Right renal cortex interstitium (tissue), 3 donors: Measurements from ENCODE around the gene DRC7. TPM values are rescaled to one million over a fixed set of nuclear protein-coding genes. Genes with fewer than 3 reads are reported as not detected.
"Not testable (repeated sequence)": the region's sequence is repeated elsewhere in the genome, so short reads cannot be mapped to it uniquely, and the experiment has no call there.

Experiments
- DNase-seq, 3 donors: peaks; one replicate each; pipeline ENCODE4 v3.0.0-alpha.2; 2013; ENCODE audit warnings: low read depth in 3 of 3, low spot score in 2 of 3
- polyA plus RNA-seq, 3 donors: library from polyadenylated mRNA; unstranded; fragments of 120-200 nt; gene quantifications; one replicate each; pipeline ENCODE4 v1.2.1, GENCODE V29; 2013; ENCODE audit not compliant: insufficient read length in 3 of 3

The DRC7 gene
- polyA plus RNA-seq, 3 donors = 2.3 to 3.9 (median 2.8) TPM

DNA sequence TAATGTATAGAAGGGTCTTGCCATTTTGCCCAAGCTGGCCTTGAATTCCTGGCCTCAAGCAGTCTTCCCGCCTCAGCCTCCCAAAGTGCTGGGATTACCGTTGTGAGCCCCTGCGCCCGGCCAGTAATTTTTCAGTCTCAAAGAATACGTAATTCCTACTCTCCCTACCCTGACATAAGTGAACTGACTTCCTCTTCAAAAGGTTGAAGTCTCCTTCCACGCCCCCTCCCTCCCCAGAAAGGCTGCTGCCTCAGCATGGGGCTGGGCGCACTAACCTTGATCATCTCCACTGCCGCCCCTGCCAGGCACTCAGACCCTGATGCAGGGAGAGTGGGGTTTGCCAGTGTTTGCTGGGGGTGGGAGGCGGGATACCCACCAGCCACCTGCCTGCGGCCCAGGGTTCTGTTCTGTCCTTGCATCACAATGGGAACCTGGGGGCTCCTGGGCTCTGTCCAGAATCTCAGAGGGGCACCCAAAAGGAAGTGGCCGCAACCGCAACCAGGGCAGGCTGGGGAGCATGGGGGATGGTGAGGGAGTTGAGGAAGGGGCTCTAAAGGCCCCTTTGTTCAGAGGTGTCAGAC, 80.2 kb downstream of the DRC7 start:
- no peak for DNase-seq

DNA sequence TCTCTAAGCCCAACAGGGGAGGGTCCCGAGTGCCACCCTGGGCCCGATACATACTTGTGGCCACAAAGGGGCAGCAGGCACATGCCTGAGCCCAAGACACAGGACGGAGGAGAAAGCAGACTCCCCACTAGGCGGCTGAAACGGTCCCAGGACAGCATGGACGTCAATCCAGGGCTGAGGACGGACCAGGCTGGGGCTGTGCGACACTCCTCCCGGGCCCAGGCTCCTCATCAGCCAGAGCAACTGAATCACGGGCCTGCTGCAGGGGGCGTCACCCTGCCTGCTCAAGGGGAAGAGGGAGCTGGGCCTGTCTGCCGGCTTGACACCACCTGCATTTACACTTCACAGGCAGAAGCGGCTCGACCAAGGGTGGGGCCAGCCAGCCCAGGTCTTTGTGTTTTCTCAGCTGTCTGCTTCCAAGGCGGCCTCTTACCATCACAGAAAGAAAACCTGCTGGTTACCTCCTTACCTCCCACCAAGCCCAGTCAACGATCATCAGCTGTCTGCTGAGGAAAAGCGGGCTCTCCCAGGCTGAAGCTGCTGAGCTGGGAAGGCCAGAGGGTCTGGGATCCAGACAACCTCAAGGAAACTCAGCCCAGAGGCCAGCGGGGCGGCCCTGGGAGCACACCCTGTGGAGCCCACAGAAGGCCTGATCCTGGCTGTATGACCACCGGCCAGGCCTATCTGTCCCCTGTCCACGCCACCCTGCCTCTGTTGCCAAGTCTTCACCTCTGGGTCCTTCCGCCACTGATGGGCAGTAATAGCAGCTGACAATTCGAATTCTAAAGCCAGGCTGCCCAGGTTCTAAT, 81.3 kb downstream of the DRC7 start:
- DNase-seq = peak in 1 of 3 donors; percentile 58

DNA sequence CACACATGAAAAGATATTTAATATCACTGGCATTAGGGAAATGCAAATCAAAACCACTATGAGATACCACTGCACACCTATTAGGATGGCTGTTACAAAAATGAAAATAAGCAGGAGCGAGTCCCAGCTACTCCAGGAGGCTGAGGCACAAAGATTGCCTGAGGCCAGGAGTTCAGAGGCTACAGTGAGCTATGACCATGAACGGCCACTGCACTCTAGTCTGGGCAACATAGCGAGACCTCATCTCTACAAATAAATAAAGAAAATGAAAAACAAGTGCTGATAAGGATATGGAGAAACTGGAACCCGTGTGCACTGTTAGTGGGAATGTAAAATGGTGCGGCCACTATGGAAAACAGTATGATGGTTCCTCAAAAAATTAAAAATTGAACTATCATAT, 84.1 kb downstream of the DRC7 start:
- no peak for DNase-seq

DNA sequence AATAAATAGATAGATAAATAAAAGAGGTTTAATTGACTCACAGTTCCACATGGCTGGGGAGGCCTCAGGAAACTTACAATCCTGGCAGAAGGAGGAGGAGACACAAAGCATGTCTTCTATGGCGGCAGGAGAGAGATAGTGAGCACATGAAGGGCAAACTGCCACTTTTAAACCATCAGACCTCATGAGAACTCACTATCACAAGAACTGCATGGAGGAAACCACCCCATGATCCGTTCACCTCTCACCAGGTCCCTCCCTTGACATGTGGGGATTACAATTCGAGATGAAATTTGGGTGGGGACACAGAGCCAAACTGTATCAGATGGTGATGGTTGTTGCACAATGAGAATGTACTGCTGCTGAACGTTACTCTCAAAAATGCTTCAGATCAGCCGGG, 85.2 kb downstream of the DRC7 start:
- not testable (repeated sequence) for DNase-seq

DNA sequence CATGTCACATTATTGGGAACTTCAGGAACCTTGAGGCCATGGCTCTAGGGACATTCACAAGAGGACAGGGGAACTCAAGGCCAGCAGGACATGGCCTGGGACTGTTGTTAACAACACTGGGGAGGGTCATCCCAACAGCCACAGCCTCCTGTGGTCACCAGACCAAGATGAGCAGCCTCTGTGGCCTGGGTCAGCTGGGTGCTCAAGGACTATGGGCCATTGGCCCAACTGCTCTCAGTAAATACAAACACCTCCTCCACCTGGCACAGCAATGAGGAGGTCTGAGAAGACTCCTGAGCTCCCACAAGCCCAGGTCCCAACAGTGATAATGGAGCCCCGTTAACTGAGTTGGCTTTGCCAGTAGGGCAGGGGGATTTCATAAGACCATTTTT, 86.7 kb downstream of the DRC7 start:
- no peak for DNase-seq

Other genes with a start within 250 kb of the DRC7 start
- 100 to 1,000 TPM in 2 of 3 donors, 10 to 100 TPM in 1; 96.5 to 105 (median 103) TPM for gene CIAPIN1, start 247.4 kb upstream of the DRC7 start, polyA plus RNA-seq
- gene COQ9, start 247.3 kb upstream of the DRC7 start, polyA plus RNA-seq = 100 to 1,000 TPM in 2 of 3 donors, 10 to 100 TPM in 1; 97.3 to 101 (median 100) TPM
- 10 to 100 TPM; 84.9 to 89.8 (median 88.0) TPM for gene POLR2C, start 232.1 kb upstream of the DRC7 start, polyA plus RNA-seq
- 10 to 100 TPM; 27.4 to 35.1 (median 32.3) TPM for gene DOK4, start 208.3 kb upstream of the DRC7 start, polyA plus RNA-seq
- 10 to 100 TPM; 12.0 to 17.7 (median 14.3) TPM for gene CCDC102A, start 158.2 kb upstream of the DRC7 start, polyA plus RNA-seq
- 1 to 10 TPM in 2 of 3 donors, under 1 TPM in 1; 0.87 to 1.2 (median 1.1) TPM for gene ADGRG5, start 152.2 kb upstream of the DRC7 start, polyA plus RNA-seq
- gene ADGRG1, start 66.2 kb upstream of the DRC7 start, polyA plus RNA-seq = 10 to 100 TPM; 68.7 to 76.1 (median 75.6) TPM
- under 1 TPM in 2 of 3 donors, not detected in 1; 0.08 to 0.16 TPM for gene ADGRG3, start 26.5 kb upstream of the DRC7 start, polyA plus RNA-seq
- 10 to 100 TPM; 19.9 to 20.1 (median 20.1) TPM for gene KATNB1, start 41.0 kb downstream of the DRC7 start, polyA plus RNA-seq
- 10 to 100 TPM; 41.7 to 49.0 (median 42.4) TPM for gene KIFC3, start 107.7 kb downstream of the DRC7 start, polyA plus RNA-seq